Astrocyte (in vitro differentiated cells and primary cell): Measurements from ENCODE around the gene CFHR4. TPM values are rescaled to one million over a fixed set of nuclear protein-coding genes. Genes with fewer than 3 reads are reported as not detected.

Experiments used
- DNase-seq: peaks from one replicate; pipeline ENCODE4 v3.0.0-alpha.2; 2010; ENCODE audit warnings: low read depth
- FAIRE-seq: peaks from 2 replicates; lab custom pipeline; 2011; peaks lifted over from hg19 to GRCh38; lab: Jason Lieb, UNC
- H2AFZ ChIP-seq: 2 replicates; pipeline ENCODE4 v1.6.0; 2012; ENCODE audit warnings: low read depth, low read length, inconsistent platforms
- H3K27ac ChIP-seq: 2 replicates; pipeline ENCODE4 v1.5.1; 2011; ENCODE audit warnings: low read depth, low read length, inconsistent platforms
- H3K27me3 ChIP-seq: 2 replicates; pipeline ENCODE4 v1.6.0; 2011; ENCODE audit warnings: low read length, inconsistent platforms; ENCODE audit not compliant: insufficient read depth
- H3K36me3 ChIP-seq: 2 replicates; pipeline ENCODE4 v1.5.1; 2011; ENCODE audit warnings: low read length, inconsistent platforms; ENCODE audit not compliant: insufficient read depth
- H3K4me1 ChIP-seq: 2 replicates; pipeline ENCODE4 v1.5.1; 2011; ENCODE audit warnings: low read length, inconsistent platforms; ENCODE audit not compliant: insufficient read depth
- H3K4me2 ChIP-seq: 2 replicates; pipeline ENCODE4 v1.6.0; 2012; ENCODE audit warnings: low read length, inconsistent platforms
- H3K4me3 ChIP-seq: 2 replicates; pipeline ENCODE4 v1.5.1; 2011; ENCODE audit warnings: low read depth, mild to moderate bottlenecking, low read length, inconsistent platforms; ENCODE audit not compliant: insufficient read depth
- H3K79me2 ChIP-seq: 2 replicates; pipeline ENCODE4 v1.6.0; 2012; ENCODE audit warnings: mild to moderate bottlenecking, low read length, inconsistent platforms; ENCODE audit not compliant: insufficient read depth
- H3K9ac ChIP-seq: 2 replicates; pipeline ENCODE4 v1.6.0; 2012; ENCODE audit warnings: mild to moderate bottlenecking, low read length, inconsistent platforms
- H3K9me3 ChIP-seq: 2 replicates; pipeline ENCODE4 v1.5.1; 2012; ENCODE audit warnings: low read depth, mild to moderate bottlenecking, low read length, inconsistent platforms; ENCODE audit not compliant: insufficient read depth
- H4K20me1 ChIP-seq: 2 replicates; pipeline ENCODE4 v1.6.0; 2012; ENCODE audit warnings: low read length, inconsistent platforms; ENCODE audit not compliant: insufficient read depth
- H3K27ac Mint-ChIP-seq: one replicate; pipeline ENCODE4 v1.8.0; 2021; ENCODE audit warnings: mild to moderate bottlenecking, mixed read lengths; ENCODE audit not compliant: unreplicated experiment
- H3K27me3 Mint-ChIP-seq: one replicate; pipeline ENCODE4 v1.8.0; 2021; ENCODE audit warnings: low read depth, mixed read lengths; ENCODE audit not compliant: unreplicated experiment
- H3K36me3 Mint-ChIP-seq: one replicate; pipeline ENCODE4 v1.8.0; 2021; ENCODE audit warnings: low read depth, mixed read lengths; ENCODE audit not compliant: unreplicated experiment
- H3K4me1 Mint-ChIP-seq: one replicate; pipeline ENCODE4 v1.8.0; 2021; ENCODE audit warnings: low read depth, mixed read lengths; ENCODE audit not compliant: unreplicated experiment
- H3K4me3 Mint-ChIP-seq: one replicate; pipeline ENCODE4 v1.8.0; 2021; ENCODE audit warnings: mild to moderate bottlenecking, moderate library complexity, mixed read lengths; ENCODE audit not compliant: unreplicated experiment
- H3K9me3 Mint-ChIP-seq: one replicate; pipeline ENCODE4 v1.8.0; 2021; ENCODE audit warnings: mild to moderate bottlenecking, mixed read lengths; ENCODE audit not compliant: unreplicated experiment
- EZH2 ChIP-seq: IDR thresholded peaks from 2 replicates; pipeline ENCODE4 v1.6.1; 2012; ENCODE audit warnings: mild to moderate bottlenecking, low read length, inconsistent platforms; ENCODE audit not compliant: insufficient read depth
- total RNA-seq: library from RNA; stranded (reverse); gene quantifications from 2 replicates; pipeline ENCODE4 v1.2.1, GENCODE V29; 2021
- TF ChIP-seq, protein P1 (sequence below): IDR thresholded peaks from 2 replicates; pipeline ENCODE4 v1.5.1; 2011; ENCODE audit warnings: low read depth, mild to moderate bottlenecking, inconsistent platforms, low read length, moderate library complexity; ENCODE audit not compliant: insufficient read depth

Gene CFHR4
- total RNA-seq, 1 donor from 2014 or later, result not detected

DNA sequence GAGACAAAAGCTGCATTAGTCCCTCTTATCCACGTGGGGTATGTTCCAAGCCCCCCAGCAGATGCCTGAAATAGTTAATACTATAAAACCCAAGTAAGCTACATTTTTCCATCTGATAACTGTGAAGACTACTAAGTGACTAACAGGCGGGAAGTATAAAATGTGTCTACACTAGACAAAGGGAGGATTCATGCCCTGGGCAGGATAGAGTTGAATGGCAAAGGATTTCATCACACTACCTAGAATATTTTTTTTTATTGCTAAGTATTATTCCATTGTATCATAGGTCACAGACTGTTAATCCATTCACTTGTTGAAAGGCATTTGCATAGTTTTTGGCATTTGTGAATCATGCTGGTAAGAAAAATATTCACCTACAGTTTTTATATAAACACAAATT, 26.4 kb upstream of the CFHR4 start:
- FAIRE-seq (no peak), DNase-seq (no peak)
- Histone ChIP-seq H3K4me1 (no peaks in the 10 kb centered on the region), H3K9ac (no peak overlapping the region), H2AFZ (no peak overlapping the region), H3K4me3 (no peak overlapping the region), H3K27me3 (no peaks in the 10 kb centered on the region), H3K36me3 (no peaks in the 10 kb centered on the region), H3K79me2 (no peaks in the 10 kb centered on the region), H4K20me1 (no peaks in the 10 kb centered on the region), H3K9me3 (no peaks in the 10 kb centered on the region), H3K27ac (no peak overlapping the region), H3K4me2 (no peak overlapping the region)
- H3K27ac Mint-ChIP-seq, result no peak overlapping the region
- peaks cover 4% of the 10 kb centered on the region for H3K9me3 Mint-ChIP-seq
- TF ChIP-seq, protein P1, sequence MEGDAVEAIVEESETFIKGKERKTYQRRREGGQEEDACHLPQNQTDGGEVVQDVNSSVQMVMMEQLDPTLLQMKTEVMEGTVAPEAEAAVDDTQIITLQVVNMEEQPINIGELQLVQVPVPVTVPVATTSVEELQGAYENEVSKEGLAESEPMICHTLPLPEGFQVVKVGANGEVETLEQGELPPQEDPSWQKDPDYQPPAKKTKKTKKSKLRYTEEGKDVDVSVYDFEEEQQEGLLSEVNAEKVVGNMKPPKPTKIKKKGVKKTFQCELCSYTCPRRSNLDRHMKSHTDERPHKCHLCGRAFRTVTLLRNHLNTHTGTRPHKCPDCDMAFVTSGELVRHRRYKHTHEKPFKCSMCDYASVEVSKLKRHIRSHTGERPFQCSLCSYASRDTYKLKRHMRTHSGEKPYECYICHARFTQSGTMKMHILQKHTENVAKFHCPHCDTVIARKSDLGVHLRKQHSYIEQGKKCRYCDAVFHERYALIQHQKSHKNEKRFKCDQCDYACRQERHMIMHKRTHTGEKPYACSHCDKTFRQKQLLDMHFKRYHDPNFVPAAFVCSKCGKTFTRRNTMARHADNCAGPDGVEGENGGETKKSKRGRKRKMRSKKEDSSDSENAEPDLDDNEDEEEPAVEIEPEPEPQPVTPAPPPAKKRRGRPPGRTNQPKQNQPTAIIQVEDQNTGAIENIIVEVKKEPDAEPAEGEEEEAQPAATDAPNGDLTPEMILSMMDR, result no peak
- no peak for TF ChIP-seq EZH2
- no peaks in the 10 kb centered on the region for H3K4me1 Mint-ChIP-seq
- H3K36me3 Mint-ChIP-seq, result no peaks in the 10 kb centered on the region
- H3K4me3 Mint-ChIP-seq, result no peak overlapping the region
- no peaks in the 10 kb centered on the region for H3K27me3 Mint-ChIP-seq

DNA sequence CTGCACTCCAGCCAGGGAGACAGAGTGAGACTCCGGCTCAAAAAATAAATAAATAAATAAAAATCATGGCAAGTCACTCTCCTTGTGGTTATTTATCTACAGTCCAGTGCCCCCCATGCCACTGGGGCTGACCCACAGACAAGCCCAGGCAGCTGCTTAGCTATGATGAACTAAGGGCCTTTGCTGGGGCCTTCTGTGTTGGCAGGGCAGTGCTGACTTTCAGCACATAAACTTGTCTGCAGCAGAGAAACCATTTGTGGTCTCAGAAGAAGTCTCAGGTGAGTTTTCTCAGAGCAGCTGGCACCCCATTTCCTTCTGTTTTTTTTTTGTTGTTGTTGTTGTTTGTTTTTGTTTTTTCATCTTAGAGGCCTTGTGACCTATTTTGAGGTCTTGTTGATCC, 20.9 kb upstream of the CFHR4 start:
- Histone ChIP-seq H4K20me1 (no peaks in the 10 kb centered on the region), H3K27ac (no peak overlapping the region), H3K9ac (no peak overlapping the region), H3K79me2 (no peaks in the 10 kb centered on the region), H3K36me3 (no peaks in the 10 kb centered on the region), H3K4me2 (no peak overlapping the region), H3K4me3 (no peak overlapping the region), H3K9me3 (no peaks in the 10 kb centered on the region), H3K4me1 (no peaks in the 10 kb centered on the region), H2AFZ (no peak overlapping the region), H3K27me3 (no peaks in the 10 kb centered on the region)
- no peaks in the 10 kb centered on the region for H3K36me3 Mint-ChIP-seq
- no peak overlapping the region for H3K4me3 Mint-ChIP-seq
- TF ChIP-seq, protein P1, result no peak
- FAIRE-seq (no peak), DNase-seq (no peak)
- H3K9me3 Mint-ChIP-seq, result peaks cover 4% of the 10 kb centered on the region
- H3K27me3 Mint-ChIP-seq, result no peaks in the 10 kb centered on the region
- H3K27ac Mint-ChIP-seq, result no peak overlapping the region
- no peaks in the 10 kb centered on the region for H3K4me1 Mint-ChIP-seq

DNA sequence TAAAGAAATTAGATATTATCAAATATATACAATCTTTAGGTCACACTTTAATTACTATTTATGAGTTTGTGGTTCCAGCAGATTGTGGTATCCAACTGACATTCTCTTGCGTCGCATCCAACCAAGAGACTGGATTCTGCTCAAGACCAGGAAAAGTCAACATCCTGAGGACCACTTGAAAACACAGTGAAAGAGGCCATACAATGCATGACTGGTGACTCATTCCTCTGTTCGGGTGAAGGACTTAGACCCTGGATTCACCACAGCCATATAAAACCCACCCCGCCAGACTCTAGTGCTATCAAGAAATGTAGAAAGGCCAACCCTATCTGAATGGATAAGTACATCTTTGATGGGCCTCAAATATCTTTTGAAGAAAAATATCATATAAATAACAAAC, 14.5 kb upstream of the CFHR4 start:
- H3K9me3 ChIP-seq, result no peaks in the 10 kb centered on the region
- no peak for FAIRE-seq

More for the DNA sequence above, 14.5 kb upstream of the CFHR4 start:
- H4K20me1 ChIP-seq, result no peaks in the 10 kb centered on the region
- no peaks in the 10 kb centered on the region for H3K4me1 Mint-ChIP-seq
- H3K36me3 Mint-ChIP-seq, result no peaks in the 10 kb centered on the region
- H3K36me3 ChIP-seq, result no peaks in the 10 kb centered on the region
- peaks cover 10% of the 10 kb centered on the region for H3K27me3 Mint-ChIP-seq
- no peak overlapping the region for H3K4me3 Mint-ChIP-seq
- peak; percentile 37 for DNase-seq
- H3K9ac ChIP-seq, result no peak overlapping the region
- no peak overlapping the region for H3K27ac Mint-ChIP-seq
- no peaks in the 10 kb centered on the region for H3K9me3 Mint-ChIP-seq
- H3K27me3 ChIP-seq, result no peaks in the 10 kb centered on the region
- no peak for TF ChIP-seq EZH2
- TF ChIP-seq, protein P1, result no peak
- no peaks in the 10 kb centered on the region for H3K79me2 ChIP-seq
- H3K4me2 ChIP-seq, result no peak overlapping the region
- H3K4me3 ChIP-seq, result no peak overlapping the region
- H3K4me1 ChIP-seq, result no peaks in the 10 kb centered on the region
- H3K27ac ChIP-seq, result no peak overlapping the region
- no peak overlapping the region for H2AFZ ChIP-seq
